ENCODE measurements around the gene FYN.

- TF ChIP-seq, protein P1, sequence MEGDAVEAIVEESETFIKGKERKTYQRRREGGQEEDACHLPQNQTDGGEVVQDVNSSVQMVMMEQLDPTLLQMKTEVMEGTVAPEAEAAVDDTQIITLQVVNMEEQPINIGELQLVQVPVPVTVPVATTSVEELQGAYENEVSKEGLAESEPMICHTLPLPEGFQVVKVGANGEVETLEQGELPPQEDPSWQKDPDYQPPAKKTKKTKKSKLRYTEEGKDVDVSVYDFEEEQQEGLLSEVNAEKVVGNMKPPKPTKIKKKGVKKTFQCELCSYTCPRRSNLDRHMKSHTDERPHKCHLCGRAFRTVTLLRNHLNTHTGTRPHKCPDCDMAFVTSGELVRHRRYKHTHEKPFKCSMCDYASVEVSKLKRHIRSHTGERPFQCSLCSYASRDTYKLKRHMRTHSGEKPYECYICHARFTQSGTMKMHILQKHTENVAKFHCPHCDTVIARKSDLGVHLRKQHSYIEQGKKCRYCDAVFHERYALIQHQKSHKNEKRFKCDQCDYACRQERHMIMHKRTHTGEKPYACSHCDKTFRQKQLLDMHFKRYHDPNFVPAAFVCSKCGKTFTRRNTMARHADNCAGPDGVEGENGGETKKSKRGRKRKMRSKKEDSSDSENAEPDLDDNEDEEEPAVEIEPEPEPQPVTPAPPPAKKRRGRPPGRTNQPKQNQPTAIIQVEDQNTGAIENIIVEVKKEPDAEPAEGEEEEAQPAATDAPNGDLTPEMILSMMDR (IDR thresholded peaks at IDR 0.05), result no peak
- TF ChIP-seq POLR2A (IDR thresholded peaks at IDR 0.05) (no peak), POLR2AphosphoS5 (IDR thresholded peaks at IDR 0.05; ENCODE audit: insufficient read depth in 1 of 2, low read depth in 1 of 2) (no peak)
These were observed 41.8 kb downstream of the FYN start for GRCh38 chr6:111831408-111831807.

Measured in vagina (tissue), 2 donors.